ENCODE measurements around the gene NAV3.
A peak's percentile ranks its signal among the peaks of the same experiment; 100 is the strongest.
"Not testable (repeated sequence)": the region's sequence is repeated elsewhere in the genome, so short reads cannot be mapped to it uniquely, and the experiment has no call there.

Gene NAV3

GRCh38 chr12:78055545-78055944, 224.9 kb downstream of the NAV3 start:
- no peak for DNase-seq

GRCh38 chr12:78057075-78057474, 226.4 kb downstream of the NAV3 start:
- no peak for DNase-seq

GRCh38 chr12:78060186-78060585, 229.5 kb downstream of the NAV3 start:
- peak; percentile 6 for DNase-seq

- DNase-seq: no peak
Observed at GRCh38 chr12:78062786-78063185, 232.1 kb downstream of the NAV3 start.

- DNase-seq: no peak
Observed at GRCh38 chr12:78081590-78082314, 251.1 kb downstream of the NAV3 start.

GRCh38 chr12:78085542-78086182, 255.0 kb downstream of the NAV3 start:
- DNase-seq: peak; percentile 66

- no peak for DNase-seq
Observed at GRCh38 chr12:78086553-78087362, 256.1 kb downstream of the NAV3 start.

GRCh38 chr12:78087363-78087675, 256.6 kb downstream of the NAV3 start:
- no peak for DNase-seq

- no peak for DNase-seq
Observed at GRCh38 chr12:78088391-78088832, 257.7 kb downstream of the NAV3 start.

- DNase-seq: no peak
Observed at GRCh38 chr12:78090266-78090665, 259.6 kb downstream of the NAV3 start.

- DNase-seq: no peak
Observed at GRCh38 chr12:78095623-78096022, 264.9 kb downstream of the NAV3 start.

- peak; percentile 31 for DNase-seq
Observed at GRCh38 chr12:78096909-78097597, 266.4 kb downstream of the NAV3 start.

- no peak for DNase-seq
Observed at GRCh38 chr12:78099806-78100205, 269.1 kb downstream of the NAV3 start.

GRCh38 chr12:78101113-78101876, 270.6 kb downstream of the NAV3 start:
- DNase-seq: no peak

GRCh38 chr12:78101946-78102635, 271.4 kb downstream of the NAV3 start:
- DNase-seq: peak; percentile 16

GRCh38 chr12:78102801-78103200, 272.1 kb downstream of the NAV3 start:
- DNase-seq: not testable (repeated sequence)

- DNase-seq: peak; percentile 61
Observed at GRCh38 chr12:78115889-78116288, 285.2 kb downstream of the NAV3 start.

GRCh38 chr12:78118036-78118435, 287.3 kb downstream of the NAV3 start:
- DNase-seq: no peak

- no peak for DNase-seq
Observed at GRCh38 chr12:78118486-78118885, 287.8 kb downstream of the NAV3 start.

- DNase-seq: no peak
Observed at GRCh38 chr12:78119351-78119918, 288.7 kb downstream of the NAV3 start.

- peak; percentile 38 for DNase-seq
Observed at GRCh38 chr12:78120306-78120705, 289.6 kb downstream of the NAV3 start.
